CD1c-positive myeloid dendritic cell (primary cell): ENCODE data around the gene GNB1L.
A peak's percentile ranks its signal among the peaks of the same experiment; 100 is the strongest.

Experiments
- DNase-seq: peaks from one replicate; pipeline ENCODE4 v3.0.0-alpha.2; 2016; ENCODE audit errors: extremely low spot score

GNB1L gene

DNA sequence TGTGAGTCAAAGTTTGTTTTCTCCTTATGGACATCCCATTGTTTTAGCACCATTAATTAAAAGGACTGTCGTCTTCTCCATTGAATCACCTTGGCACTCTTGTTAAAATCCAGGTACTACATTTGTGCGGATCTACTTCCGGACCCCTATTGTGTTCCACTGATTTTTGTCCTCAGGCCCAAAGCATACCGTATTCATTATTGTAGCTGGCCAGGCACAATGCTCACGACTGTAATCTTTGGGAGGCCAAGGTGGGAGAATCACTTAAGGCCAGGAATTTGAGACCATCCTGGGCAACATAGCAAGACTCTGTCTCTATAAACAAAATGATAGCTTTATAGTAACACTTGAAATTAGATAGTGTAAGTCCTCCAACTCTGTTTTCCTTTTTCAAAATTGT is 8.9 kb upstream of the GNB1L start:
- DNase-seq = no peak

DNA sequence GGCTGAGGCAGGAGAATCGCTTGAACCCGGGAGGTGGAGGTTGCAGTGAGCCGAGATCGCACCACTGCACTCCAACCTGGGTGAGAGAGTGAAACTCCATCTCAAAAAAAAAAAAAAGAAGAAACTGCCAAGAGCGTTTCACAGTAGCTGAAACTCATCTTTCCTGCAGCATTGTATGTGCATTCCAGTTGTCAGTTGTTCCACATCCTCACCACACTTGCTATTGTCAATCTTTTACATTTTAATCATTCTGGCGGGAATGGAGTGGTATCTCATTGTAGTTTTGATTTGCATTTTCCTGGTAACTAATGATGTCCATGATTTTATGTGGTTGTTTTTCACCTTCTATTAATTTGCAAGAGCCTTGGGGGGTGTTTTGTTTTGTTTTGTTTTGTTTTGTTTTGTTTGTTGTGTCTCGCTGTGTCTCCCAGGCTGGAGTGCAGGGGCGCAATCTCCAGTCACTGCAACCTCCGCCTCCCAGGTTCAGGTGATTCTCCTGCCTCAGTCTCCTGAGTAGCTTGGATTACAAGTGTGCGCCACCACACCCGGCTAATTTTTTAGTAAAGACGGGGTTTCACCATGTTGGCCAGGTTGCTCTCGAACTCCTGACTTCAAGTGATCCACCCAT is 8.1 kb upstream of the GNB1L start:
- no peak for DNase-seq

DNA sequence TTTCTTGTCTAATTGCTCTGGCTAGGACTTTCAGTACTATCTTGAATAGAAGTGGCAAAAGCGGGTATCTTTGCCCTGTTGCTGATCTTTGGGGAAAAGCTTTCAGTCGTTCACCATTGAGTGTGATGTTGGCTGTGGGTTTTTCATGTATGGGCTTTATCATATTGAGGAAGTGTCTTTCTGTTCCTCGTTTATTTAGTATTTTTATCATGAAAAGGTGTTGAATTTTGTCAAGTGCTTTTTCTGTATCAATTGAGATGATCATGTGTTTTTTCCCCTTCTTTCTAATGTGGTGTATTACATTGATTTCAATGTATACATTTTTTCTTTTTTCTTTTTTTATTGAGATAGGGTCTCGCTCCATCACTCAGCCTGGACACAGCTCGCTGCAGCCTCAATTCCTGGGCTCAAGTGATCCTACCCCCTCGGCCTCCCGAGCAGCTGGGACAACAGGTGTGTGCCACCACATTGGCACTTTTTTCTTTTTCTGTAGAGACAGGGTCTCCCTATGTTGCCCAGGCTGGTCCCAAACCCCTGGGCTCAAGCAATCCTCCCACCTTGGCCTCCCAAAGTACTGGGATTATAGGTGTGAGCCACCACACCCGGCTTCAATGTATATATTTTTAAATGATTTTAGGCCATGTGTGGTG is 5.3 kb upstream of the GNB1L start:
- DNase-seq = no peak

DNA sequence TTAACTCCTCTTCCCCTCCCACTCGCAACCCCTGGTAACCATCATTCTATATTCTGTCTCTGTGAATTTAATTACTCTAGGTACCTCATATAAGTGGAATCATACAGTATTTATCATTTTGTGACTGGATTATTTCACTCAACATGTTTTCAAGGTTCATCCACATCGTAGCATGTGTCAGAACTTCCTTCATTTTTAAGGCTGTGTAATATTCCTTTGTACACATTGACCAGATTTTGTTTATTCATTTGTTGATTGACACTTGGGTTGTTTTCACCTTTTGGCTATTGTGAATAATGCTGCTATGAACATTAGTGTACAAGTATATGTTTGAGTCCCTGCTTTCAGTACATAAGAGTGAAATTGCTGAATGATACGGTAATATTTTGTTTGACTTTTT is 2.7 kb upstream of the GNB1L start:
- no peak for DNase-seq

DNA sequence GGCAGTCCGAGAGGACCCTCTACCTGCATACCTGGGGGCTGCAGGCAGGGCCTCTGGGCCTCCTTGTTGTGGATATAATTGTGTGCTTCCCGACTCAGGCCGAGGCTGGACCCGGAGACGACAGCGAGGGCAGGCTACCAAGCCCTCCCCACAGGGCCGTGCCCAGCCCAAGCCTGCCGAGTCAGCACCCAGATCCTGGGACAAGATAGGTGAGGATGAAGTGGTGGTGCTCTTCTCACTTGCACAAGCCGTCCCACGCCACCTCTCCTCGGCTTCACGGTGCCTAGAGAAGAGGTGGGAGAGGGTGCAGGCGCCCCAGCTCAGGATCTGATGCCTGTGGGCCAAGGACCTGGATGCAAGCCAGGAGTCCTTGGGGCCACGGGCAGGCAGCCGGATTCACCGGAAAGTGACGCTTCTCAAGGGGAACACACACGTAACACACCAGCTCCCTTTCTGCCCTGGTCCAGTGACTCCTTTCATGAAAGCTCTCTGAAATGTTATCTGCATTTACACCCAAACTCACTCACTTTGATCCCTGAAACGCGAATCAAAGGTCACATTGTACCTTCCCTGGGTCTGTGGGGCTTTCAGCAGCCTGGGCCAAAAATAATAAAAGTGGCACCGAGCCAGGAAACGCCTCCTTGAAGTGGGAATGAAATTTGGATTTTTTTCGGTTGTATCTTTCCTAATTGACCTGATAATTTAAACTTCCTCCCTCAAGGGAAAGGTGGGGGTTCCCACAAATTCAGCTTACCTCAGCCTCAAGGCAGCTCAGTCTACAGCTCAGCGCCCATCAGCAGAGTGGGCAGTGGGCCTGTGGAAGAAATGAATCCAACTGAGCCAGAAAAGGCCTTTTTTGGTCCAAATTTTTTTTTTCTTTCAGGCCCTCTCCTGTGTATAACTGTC is 1.1 kb upstream of the GNB1L start:
- DNase-seq = peak; percentile 68

DNA sequence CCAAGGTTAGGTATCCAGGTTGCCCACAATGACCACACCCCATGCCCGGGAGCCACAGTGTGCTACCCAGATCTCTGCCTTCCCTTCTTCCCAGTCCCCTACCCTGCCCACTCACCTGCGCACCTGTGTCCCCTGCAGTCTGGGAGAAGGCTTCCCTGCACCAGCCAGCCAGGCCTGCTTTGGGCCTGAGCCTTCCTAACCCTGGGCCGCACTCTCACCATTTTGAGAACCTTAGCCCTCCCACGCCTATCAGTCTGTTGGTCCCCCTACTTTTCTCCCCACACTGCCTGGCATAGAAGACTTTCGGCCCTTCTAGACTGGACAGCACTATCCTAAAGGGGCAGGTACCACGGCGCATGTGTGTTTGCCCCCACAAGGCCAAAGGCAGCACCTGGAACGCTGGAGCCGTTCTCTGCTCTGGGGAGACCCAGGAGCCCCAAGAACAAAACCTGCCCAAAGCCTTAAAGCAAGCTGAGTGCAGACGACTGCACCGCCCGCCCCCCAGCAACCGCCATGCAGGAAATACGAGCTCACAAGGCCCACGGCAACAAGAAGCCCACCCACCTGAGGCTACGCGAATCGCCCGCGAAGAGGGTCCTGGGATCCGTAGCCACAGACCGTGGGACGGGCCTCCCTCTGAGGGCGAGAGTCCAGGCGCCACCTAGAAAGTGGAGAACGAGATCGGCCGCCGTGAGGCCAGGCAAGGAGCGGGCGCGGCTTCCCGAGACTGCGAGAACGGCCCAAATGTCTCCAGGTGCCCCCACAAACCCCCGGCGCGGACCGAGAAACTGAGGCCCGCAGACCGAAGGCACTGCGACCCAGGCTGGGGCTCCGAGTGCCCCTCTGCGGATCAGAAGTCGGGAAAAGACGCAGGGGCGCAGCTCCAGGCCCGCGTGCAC is 546 bp downstream of the GNB1L start:
- peak; percentile 17 for DNase-seq

DNA sequence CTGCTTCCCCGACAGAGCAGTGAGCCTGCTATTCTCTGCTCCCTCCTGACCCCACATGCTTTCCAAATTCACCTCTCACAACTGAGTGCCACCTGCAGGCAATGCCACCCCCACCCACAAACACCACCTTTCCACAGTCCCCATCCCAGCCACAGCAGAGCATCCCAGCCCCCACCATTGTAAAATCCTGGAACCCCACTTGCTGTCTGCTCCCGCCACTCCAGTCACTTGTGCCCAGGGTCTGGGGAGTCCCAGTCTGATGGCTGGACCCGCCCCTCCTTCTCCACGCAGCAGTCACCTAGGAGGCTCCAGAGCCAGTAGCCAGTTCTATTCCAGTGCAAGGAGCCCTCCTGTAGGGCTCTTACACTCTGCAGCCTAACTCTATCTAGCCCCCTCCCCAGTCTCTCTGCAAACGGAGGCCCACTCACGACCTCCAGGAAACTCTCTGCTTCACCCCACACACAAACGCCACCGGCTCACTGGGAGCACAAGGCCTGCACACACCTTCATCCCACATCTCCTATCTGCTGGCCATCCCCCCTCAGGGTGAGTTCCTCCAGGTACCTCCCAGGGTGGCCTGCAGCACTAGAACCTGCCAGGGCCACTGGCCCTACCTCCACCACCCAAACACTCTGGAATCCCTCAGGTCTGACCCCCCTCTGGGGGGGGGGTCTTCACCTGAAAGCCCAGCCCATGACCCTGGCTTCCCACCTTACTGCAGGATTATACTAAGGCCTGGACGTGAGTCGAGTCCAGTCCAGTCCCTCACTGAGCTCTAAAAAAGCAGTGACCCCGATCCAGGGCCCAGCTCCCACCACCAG is 1.4 kb downstream of the GNB1L start:
- DNase-seq = no peak

DNA sequence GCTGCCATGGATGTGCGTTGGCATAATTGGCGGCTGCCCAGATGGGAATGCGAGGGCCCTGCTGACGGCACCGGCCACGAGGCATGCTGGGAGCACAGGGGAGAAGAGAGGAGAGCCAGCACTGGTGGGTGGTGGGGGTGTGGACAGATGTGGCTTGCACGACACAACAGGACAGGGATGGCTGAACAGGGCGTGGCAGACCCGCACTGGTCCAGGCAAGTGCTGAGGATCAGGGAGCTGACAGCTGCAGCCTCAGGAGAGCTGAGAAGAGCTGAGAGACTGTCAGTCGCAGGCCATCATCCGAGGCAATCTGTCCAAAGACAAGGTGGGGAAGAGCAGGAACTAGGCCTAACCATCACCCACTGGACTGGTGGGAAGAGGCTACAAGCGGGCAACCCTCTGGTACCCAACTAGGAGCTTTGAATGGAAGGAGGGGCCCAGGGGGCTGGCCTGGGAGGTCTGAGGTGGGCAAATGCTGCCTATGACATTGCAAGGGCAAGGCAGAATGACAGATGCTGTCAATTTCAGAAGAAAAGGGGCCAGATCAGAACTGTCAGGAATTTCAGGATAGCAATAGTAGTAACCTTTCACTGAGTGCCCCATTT is 2.4 kb downstream of the GNB1L start:
- DNase-seq = no peak

DNA sequence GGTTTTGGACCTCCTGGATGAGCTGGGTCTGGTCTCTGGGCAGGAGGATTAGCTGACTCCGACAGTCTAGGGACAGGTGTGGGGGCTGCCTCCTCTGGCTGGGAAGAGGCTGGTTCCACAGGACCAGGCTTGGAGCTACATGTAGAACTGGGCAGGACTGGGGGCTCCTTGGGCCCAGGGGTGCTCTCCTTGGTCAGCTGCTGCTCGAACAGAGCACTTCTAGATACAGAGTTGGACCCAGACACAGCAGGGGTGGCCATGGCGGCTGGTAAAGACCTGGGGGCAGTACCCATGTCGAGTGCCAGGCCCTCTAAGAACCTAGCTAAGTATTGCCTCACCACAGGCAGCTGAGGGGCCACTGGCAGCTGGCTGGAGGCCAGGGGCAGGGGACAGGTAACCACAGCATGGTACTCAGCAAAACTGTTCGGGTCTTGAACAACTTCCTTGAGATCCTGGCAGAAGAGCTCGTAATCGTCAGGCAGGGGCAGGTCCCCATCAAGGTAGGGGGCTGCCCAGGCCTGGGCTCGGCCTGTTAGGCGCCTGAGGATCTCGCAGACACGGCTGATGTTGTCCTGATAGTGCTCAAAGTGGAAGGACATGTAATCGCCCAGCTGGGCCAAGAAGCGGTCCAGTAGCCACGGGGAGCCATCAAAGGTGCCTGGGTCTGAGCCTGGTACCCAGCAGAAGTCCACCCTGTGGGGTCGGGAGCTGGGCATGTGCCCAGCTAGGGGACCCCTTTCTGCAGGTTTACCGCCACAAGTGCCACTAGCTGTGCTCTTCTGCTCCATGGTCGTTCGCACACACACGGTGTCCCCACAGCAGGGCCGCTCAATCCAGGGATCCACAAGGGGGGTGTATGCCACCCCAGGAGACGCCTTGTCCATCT is 3.1 kb downstream of the GNB1L start:
- no peak for DNase-seq

DNA sequence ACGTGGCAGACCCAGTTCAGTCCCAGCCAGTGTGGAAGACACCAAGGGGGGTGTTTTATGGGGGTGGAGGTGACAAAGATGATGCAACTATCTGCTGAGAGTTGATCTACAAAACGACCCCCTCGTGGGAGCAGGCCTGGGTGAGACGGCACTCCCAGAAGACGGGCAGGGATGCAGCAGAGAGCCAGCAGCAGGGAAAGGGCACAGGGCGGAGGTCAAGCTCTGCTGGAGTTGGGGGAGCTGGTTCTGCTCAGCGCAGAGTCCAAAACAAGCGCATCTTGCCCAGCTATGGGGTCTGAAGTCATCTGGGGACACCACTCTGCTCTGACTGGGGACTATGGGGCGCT is 3.9 kb downstream of the GNB1L start:
- DNase-seq = no peak

DNA sequence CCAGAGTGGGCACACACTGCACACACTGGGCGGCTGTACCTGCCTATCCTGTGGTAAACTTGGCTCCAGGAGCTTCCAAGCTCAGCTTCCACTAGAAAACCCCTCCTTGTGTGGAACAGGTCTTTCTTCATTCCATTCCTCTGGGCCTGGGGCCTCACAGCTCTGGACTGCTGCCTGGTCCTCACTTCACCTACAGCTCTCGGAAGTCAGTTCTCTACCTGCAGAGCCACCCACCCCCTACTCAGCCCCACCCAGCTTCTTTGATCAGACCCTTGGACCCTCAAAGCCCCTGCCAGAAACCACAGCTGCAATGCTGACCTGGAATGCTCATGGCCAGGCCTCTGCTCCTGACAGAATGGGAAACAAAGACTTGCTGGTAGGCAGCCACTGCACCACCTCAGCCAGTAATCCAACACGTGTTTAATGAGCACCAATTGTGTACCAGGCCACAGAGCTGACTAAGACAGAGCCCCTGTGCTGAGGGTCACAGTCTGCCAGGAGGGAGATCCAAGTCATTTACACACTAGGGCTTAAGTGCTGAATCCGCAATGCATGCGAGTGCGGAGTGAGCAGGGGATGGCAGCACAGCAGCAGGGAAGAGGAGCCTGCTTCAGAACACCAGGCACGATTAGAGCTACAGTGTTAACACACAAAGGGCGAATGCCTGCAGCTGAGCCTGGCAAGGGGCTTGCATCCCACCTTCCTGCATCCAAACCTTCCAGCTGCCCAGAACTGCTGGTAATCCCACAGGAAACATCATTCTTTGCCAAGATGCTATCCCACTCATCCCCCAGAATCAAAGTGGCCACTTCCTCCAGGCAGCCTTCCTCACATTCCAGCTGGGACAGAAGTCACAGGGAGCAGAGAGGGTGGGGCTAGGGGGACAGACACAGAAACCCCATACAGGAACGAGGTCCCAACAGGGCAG is 4.6 kb downstream of the GNB1L start:
- no peak for DNase-seq

DNA sequence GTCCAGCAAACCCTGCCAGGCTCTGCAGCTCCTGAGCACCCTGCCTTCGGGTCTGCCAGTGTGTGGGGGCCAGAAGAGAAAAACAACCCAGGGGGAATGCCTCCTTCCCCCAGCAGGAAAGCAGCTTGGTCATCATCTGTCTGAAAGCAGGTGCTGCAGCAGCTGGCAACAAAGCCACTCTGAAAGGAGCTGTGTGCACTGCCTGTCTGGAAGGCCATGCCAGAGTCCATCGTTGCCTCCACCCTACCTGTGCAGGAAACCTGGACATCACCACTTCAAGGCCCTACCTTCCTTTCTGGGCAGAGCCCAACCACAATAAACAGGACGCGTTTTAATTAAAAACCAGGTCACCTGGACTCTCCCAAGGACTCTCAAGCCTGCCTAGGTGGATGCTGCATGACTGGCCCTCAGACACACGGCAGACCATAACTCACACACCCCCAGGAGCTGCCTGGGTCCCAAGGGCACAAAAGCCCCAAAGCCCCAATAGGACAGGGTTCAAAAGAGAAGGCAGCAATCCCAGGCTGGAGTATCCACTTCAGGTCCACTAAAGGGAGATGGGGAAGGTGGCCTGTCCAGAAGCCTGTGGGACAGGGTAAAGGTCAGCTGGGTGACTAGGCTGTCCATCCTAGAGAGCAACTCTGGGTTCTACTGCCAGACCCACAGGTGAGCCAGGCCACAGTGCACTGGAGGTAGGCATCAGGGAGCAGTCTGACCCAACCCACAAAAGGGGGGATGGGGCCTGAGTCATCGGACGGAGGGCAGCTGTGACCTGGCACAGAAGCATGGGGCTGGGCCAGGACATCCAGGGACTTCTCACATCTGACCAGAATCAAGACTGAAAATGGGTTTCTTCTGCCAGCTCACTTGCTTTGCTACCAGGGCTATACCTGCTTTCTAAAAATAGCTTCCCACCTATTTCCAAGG is 6.1 kb downstream of the GNB1L start:
- no peak for DNase-seq

DNA sequence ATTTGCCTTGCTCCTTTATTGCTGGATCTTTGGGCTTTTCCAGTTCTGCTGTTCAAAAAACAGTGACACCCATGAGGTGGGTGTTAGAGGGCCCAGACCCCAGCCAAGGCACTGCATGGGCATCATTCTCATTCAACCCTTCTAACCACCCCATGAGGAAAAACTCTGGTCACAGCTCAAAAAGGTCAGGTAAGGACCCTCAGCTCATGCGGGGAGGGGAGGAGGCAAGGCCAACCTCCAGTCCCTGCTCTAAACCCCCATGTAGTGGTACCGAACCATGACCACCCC is 7.4 kb downstream of the GNB1L start:
- DNase-seq = no peak

DNA sequence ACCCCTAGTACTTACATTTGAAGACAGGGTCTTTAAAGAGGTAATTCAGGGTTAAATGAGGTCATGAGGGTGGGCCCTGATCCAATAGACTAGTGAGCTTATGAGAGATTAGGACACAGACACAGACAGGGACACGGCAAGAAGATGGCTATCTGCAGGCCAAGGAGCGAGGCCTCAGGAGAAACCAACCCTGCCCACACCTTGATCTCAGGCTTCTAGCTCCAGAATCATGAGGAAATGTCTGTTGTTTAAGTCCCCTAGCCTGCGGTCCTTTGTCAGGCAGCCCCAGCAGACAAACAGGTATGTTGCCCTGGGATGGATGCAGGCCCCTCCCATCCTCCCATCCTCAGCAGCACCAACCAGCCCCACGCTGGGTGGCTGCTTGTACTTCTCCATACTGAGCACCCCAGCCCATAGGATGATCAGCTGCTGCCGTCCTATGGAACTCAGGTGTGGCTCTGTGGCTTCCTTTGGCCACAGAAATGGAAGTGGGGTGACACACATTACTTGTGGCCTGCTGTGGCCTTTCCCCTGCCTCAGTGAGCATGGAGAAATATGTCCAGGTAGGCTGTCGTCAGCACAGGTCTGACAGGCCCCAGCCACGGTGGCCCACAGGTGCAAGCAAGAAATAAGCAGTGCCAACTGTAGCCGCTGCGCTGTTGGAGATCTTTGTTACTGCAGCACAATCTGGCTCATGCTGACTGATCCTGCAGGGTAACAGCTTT is 7.9 kb downstream of the GNB1L start:
- no peak for DNase-seq

DNA sequence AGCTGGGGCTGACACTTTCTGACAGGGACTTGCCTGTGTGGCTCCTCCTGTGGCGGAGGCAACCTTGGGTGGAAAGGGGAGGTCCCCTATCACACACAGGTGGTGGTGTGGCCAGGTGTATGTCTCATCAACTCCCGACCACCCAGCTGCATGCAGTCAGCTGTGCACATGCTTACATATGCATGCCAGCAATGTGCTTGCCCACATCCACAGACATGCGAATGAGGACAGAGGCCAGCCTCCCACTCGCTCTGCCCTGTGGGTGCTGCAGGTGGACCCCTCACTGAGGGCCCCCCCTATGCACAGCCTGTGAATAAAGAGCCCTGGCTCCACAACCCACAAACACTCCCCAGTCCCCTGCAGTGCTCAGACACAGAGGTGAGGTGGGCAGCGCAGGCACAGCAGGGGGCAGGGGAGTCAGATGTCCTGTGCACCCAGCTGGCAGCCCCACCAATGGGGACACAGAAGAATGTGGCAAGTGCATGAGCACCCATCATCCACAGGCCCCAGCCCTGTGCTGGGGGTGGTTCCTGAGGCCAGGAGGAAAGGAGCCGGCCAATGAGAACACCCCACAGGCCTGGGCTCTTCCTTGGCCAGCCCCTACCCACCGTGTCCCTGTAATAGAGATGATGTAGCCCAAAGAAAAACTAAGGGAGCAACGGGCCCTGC is 9.5 kb downstream of the GNB1L start:
- DNase-seq = no peak

DNA sequence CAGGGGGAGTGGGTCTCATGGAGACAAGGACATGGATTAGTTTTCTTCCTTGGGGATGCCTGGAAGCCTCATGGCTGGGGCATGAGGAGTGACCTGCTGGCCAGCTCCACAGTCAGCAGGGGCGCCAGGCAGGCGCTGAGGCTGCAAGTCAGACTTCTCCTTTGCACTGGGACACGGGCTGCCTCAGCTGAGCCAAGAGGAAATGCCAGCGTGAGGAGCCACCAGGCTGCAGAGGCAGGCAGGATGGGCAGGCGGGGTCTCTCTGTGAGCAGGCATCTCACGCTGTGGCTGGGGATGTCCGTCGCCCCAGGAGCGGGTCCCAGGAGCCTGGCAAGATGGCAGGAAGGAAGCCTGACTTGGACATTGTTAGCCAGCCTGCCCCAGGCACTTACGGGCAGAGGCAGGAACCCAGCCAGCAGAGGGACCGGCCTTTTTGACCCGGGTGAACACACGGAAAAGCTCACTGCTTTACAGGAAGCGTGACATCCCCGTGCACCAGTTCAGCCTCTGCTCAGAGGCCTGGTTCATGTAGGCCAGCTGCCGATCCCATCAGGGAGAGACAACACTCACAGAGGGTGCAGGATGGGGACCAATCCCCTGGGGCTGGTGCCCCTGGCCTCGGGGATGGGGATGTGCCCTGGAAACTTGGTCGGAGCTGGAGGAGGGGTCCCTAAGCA is 10.2 kb downstream of the GNB1L start:
- peak; percentile 80 for DNase-seq
